ENCODE measurements around the gene CPSF4. TPM values are rescaled to one million over a fixed set of nuclear protein-coding genes. Genes with fewer than 3 reads are reported as not detected.

Gene CPSF4
- total RNA-seq, 1 experiment from 2014 or later = 98.2 TPM

GRCh38 chr7:99469381-99470065, 30.8 kb downstream of the CPSF4 start:
- Histone ChIP-seq H2BK12ac (ENCODE audit: insufficient read length, low read depth, low read length) (no peak overlapping the region), H3K27ac (ENCODE audit: insufficient read length, low read depth, low read length) (no peak overlapping the region)
- peaks cover 12 to 30% of the 10 kb centered on the region in 2 experiments for H3K4me1 Mint-ChIP-seq

More at GRCh38 chr7:99469381-99470065, 30.8 kb downstream of the CPSF4 start:
- Histone ChIP-seq H3K4me1 (ENCODE audit: insufficient read depth, low read length) (no peaks in the 10 kb centered on the region; the same call in 1 of the 2 replicates), H2AFZ (ENCODE audit: low read length) (no peak overlapping the region), H3K56ac (ENCODE audit: insufficient read length, low read depth, low read length) (no peak overlapping the region), H3K79me1 (ENCODE audit: insufficient read depth, low read depth, low read length, poor library complexity, severe bottlenecking) (peaks cover 4% of the 10 kb centered on the region), H2BK120ac (ENCODE audit: low read depth, low read length, poor library complexity, severe bottlenecking) (no peak overlapping the region), H3T11ph (ENCODE audit: low read length) (no peak overlapping the region), H3K27me3 (ENCODE audit: insufficient read depth, low read length) (no peaks in the 10 kb centered on the region), H3K4me2 (ENCODE audit: insufficient read depth, insufficient read length, low read length) (peak overlapping the region; percentile 35), H3K23me2 (ENCODE audit: insufficient read length, low read depth, low read length, poor library complexity, severe bottlenecking) (peaks cover 11% of the 10 kb centered on the region), H4K5ac (ENCODE audit: insufficient read length, low read depth, low read length) (no peak overlapping the region), H3K9me3 (ENCODE audit: control insufficient read depth, low read depth, low read length) (no peaks in the 10 kb centered on the region), H2BK15ac (ENCODE audit: low read depth, low read length) (no peak overlapping the region), H2BK20ac (ENCODE audit: low read depth, low read length, poor library complexity, severe bottlenecking) (no peak overlapping the region), H4K8ac (replicated peaks; ENCODE audit: insufficient read length, low read depth, low read length) (no peak overlapping the region), H3K9ac (ENCODE audit: extremely low read depth, insufficient read length, low read length) (peak overlapping the region; percentile 13), H3K23ac (ENCODE audit: insufficient read length, low read depth, low read length) (no peak overlapping the region), H3K14ac (ENCODE audit: insufficient read depth, low read length) (no peak overlapping the region), H2BK5ac (ENCODE audit: insufficient read length, low read length) (no peak overlapping the region), H4K91ac (ENCODE audit: insufficient read length, low read depth, low read length) (no peak overlapping the region), H3K18ac (ENCODE audit: insufficient read length, low read depth, low read length) (no peak overlapping the region), H4K20me1 (ENCODE audit: control insufficient read depth, insufficient read depth, insufficient read length) (no peaks in the 10 kb centered on the region), H3K79me2 (ENCODE audit: insufficient read depth, low read length) (peaks cover 21% of the 10 kb centered on the region; the same call in 1 of the 2 replicates), H3K4ac (ENCODE audit: low read depth, low read length) (no peak overlapping the region), H2AK5ac (ENCODE audit: insufficient read length, low read length) (no peak overlapping the region)
- no peak for DNase-seq
- peaks cover 0 to 2% of the 10 kb centered on the region in 2 experiments; a peak in 1 of 5 replicates for H3K9me3 Mint-ChIP-seq
- H3K4me3 Mint-ChIP-seq = peak overlapping the region; percentile 49 to 67
- no peak for TF ChIP-seq CTCF (conservative IDR thresholded peaks at IDR 0.05)
- H3K36me3 Mint-ChIP-seq (ENCODE audit: insufficient read depth in 1 of 3, low read depth in 3 of 3) = peaks cover 0 to 9% (median 3%) of the 10 kb centered on the region in 3 experiments; a peak in 5 of 7 replicates
- H3K27ac Mint-ChIP-seq = peak overlapping the region; percentile 79 to 89 (median 88); a peak in 6 of 7 replicates
- H3K27me3 Mint-ChIP-seq (ENCODE audit: low read depth) = peaks cover 2% of the 10 kb centered on the region
- WGBS (ENCODE audit: extremely low coverage, insufficient read length, low lambda C conversion rate) = no CpG with 5 or more reads among the region's 23 CpGs

All from H9 (cell line).